HL-60 (cell line): ENCODE results near the gene SALL1.

Source experiments
- DNase-seq, 2 experiments: peaks; one replicate each; pipeline ENCODE4 v3.0.0-alpha.2; 2010 to 2020; ENCODE audit warnings: low read depth in 1 of 2, low spot score in 1 of 2
- H3K27ac ChIP-seq: fragments of 250-450 bp; sonication (Bioruptor Pico); replicated peaks from 2 replicates; pipeline ENCODE4 v1.5.1; 2020; ENCODE audit warnings: mild to moderate bottlenecking, moderate library complexity
- H3K27me3 ChIP-seq: fragments of 250-450 bp; sonication (Bioruptor Pico); 2 replicates; pipeline ENCODE4 v1.5.1; 2021; ENCODE audit warnings: mild to moderate bottlenecking, moderate library complexity; ENCODE audit not compliant: insufficient read depth, poor library complexity, severe bottlenecking
- H3K4me3 ChIP-seq: replicated peaks from 2 replicates; pipeline ENCODE4 v1.5.1; 2011; ENCODE audit warnings: mild to moderate bottlenecking, control low read depth, low read length; ENCODE audit not compliant: insufficient read depth
- CTCF ChIP-seq: IDR thresholded peaks from one replicate; pipeline ENCODE4 v1.5.1; 2011; ENCODE audit warnings: low read length, control low read depth, inconsistent platforms; ENCODE audit not compliant: insufficient read depth
- GABPA ChIP-seq: IDR thresholded peaks from 2 replicates; pipeline ENCODE4 v1.6.1; 2012; ENCODE audit warnings: low read depth
- POLR2AphosphoS5 ChIP-seq: IDR thresholded peaks from 2 replicates; pipeline ENCODE4 v1.6.1; 2012; ENCODE audit warnings: low read depth
- REST ChIP-seq: IDR thresholded peaks from 2 replicates; pipeline ENCODE4 v1.6.1; 2012; ENCODE audit warnings: low read depth; ENCODE audit not compliant: insufficient replicate concordance
- SPI1 ChIP-seq: IDR thresholded peaks from 2 replicates; pipeline ENCODE4 v1.6.1; 2012; ENCODE audit warnings: low read depth, mild to moderate bottlenecking, borderline replicate concordance

SALL1 gene

GRCh38 chr16:51163366-51163765, 12.3 kb upstream of the SALL1 start:
- no peak for DNase-seq
- TF ChIP-seq CTCF (no peak), REST (no peak), SPI1 (no peak), POLR2AphosphoS5 (no peak), GABPA (no peak)
- H3K4me3 ChIP-seq, result no peak overlapping the region
- H3K27me3 ChIP-seq, result peaks cover 2% of the 10 kb centered on the region
- no peak overlapping the region for H3K27ac ChIP-seq

- H3K27me3 ChIP-seq, result peaks cover 13% of the 10 kb centered on the region
- H3K4me3 ChIP-seq, result no peak overlapping the region
- no peak overlapping the region for H3K27ac ChIP-seq
- DNase-seq, result no peak
- TF ChIP-seq GABPA, result no peak
- no peak for TF ChIP-seq CTCF
- no peak for TF ChIP-seq POLR2AphosphoS5
- TF ChIP-seq SPI1, result no peak
- TF ChIP-seq REST, result no peak
Measured at GRCh38 chr16:51161440-51162195, 10.5 kb upstream of the SALL1 start.

- no peak for DNase-seq
- H3K27me3 ChIP-seq, result peaks cover 30% of the 10 kb centered on the region
- TF ChIP-seq CTCF, result no peak
- TF ChIP-seq POLR2AphosphoS5, result no peak
- no peak for TF ChIP-seq GABPA
- TF ChIP-seq SPI1, result no peak
- TF ChIP-seq REST, result no peak
Measured at GRCh38 chr16:51159865-51160264, 8.8 kb upstream of the SALL1 start.

More at GRCh38 chr16:51159865-51160264, 8.8 kb upstream of the SALL1 start:
- Histone ChIP-seq H3K4me3 (no peak overlapping the region), H3K27ac (no peak overlapping the region)
